H54 (cell line): ENCODE data around the gene OR52K2.
A peak's percentile ranks its signal among the peaks of the same experiment; 100 is the strongest.
"Not testable (repeated sequence)": the region's sequence is repeated elsewhere in the genome, so short reads cannot be mapped to it uniquely, and the experiment has no call there.

Experiments
- DNase-seq: peaks from one replicate; pipeline ENCODE4 v3.0.0; 2011; ENCODE audit warnings: low spot score, mixed read lengths; ENCODE audit not compliant: insufficient read length
- FAIRE-seq: peaks from 3 replicates; lab custom pipeline; 2011; peaks lifted over from hg19 to GRCh38; lab: Jason Lieb, UNC
- POLR2A ChIP-seq: IDR thresholded peaks from 2 replicates; pipeline ENCODE4 v1.6.1; 2011; ENCODE audit warnings: low read depth, mild to moderate bottlenecking, low read length

The OR52K2 gene

DNA sequence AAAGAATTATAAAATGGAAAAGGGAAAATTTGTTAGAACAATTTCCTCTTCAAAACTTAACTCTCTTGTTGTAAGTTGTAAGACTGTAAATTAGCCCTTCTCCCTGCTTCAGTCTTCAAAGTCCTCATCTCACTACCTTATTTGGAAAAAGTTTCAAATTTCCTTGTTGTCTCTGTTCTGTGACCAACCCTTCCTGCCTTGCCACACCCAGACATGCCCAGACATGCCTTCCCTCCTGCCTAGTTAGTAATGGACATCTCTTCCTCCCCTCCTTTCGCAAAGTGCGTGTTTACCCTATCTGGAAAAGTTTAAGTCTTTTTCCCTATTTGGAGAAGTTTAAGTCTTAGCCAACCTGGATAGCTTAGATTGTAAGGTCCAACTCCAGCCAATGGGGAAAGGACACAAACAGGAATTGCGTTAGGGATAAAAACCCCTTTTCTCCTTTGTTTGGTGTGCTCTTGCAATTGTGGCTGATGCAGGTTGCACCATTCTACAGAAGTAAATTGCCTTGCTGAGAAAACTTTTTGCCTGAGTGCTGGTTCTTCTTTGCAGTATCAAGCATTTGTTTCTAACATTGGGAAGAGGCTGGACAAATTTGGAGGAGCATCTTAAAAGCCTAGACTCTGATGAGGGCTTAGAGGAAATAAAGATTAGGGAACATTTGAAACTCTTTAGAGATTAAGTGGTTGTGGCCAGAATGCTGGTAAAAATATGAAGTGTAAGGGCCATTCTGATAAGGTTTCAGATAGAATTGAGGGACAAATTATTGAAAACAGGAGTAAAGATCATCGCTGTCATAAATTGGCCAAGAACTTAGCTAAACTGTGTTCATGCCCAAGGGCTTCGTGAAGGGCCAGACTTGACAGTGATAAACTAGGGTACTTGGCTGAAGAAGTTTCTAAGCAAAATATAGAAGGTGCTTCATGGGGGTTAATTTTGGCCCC lies 15.4 kb downstream of the OR52K2 start:
- peak; percentile 15 for FAIRE-seq
- TF ChIP-seq POLR2A, result no peak
- no peak for DNase-seq

DNA sequence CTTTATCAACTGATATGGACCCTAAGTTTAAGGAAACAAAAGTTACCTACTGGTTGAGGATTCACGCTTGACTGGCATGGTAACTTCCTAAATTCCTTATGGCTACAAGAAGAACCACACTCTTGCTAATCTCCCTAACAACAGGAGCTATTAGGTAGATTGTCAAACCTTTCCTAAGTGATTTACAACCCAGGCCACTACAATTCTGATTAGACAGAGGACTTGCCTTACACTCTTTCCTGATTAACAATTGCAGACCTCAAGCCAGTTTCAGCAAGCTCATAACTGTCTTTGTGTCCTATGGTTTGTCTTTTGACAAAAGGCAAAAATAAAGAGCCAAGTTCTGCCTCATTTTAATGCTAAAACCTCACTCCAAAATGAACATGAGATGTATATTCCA lies 16.3 kb downstream of the OR52K2 start:
- FAIRE-seq (no peak), DNase-seq (no peak)
- no peak for TF ChIP-seq POLR2A

GRCh38 chr11:4466131-4466870 lies 17.2 kb downstream of the OR52K2 start:
- DNase-seq (no peak), FAIRE-seq (no peak)
- TF ChIP-seq POLR2A, result no peak

DNA sequence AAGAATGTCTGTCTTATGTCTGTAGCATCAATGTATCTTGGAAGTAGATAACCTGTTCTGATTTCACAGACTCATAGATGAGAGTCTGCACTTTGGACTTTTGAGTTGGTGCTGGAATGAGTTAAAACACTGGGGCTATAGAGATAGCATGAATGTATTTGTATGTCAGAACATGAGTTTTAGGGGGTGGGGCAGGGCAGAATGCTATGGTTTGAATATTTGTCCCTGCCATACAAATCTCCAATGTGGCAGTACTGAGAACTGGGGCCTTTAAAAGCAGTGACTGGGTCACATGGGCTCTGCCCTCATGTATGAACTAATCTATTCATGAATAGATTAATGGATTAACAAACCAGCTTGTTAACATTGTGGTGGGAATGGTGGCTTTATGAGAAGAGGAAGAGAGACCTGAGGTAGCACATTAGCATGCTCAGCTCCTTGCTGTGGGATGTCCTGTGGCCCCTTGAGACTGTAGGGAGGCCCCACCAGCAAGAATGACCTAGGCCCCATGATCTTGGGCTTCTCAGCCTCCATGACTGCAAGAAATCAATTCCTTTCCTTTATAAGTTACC lies 17.9 kb downstream of the OR52K2 start:
- FAIRE-seq (no peak), DNase-seq (no peak)
- TF ChIP-seq POLR2A, result no peak

DNA sequence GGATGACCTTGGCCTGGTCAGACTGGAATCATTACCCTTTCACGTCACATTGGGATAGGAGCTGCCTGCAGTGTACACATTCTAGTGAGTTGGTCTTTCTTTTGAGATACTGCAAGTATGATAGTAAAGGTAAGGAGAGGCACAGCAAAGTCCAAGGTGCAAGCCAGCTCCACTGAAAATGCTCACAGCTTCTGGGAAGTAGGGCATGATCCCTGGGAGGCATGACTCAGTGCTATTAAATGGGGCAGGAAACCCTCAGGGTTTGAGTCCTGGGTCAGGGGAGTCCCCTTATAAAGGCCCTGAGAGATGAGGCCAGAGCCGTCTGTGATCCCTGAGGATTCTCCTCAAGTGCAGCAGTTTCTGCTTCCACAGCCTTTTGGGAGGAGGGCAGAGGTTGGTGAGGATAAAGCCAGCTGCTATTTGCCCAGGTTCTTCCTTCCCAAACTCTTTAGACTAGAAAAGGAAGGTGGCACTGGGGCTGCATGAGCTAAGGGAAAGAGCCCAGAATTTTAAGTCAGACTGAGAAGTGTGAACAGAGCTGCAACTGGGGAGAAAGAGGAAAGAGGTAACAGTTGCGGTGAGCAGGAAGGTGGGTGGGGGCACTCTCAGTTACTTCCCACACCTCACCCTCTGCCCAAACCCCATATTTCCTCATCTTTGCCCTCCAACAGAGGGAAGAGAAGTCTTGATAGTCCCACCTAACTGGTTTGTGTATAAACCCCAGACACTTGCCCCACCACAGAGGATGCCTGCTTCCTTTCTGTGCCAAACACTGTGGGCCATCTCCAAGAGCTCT lies 18.9 kb downstream of the OR52K2 start:
- no peak for TF ChIP-seq POLR2A
- no peak for FAIRE-seq
- no peak for DNase-seq

GRCh38 chr11:4479644-4480043 lies 30.5 kb downstream of the OR52K2 start:
- TF ChIP-seq POLR2A, result no peak
- FAIRE-seq (no peak), DNase-seq (no peak)

- no peak for TF ChIP-seq POLR2A
- DNase-seq, result no peak
- FAIRE-seq, result no peak
Observed at GRCh38 chr11:4480577-4481239, 31.6 kb downstream of the OR52K2 start.

DNA sequence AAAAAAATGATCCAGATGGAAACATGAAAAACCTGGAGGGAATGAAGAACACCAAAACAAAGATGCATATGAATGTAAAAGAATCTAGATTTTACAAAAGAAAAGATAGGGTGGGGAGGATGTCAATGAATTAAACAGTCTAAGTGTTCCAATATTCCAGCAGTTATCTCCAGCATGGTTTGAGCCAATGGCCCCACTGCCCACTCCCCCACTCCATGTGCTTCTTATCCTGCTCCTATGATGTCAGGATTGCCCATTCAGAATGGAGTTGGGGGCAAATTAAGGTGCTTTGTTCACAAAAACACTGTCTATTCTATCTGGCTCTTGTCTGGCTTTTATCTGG lies 32.1 kb downstream of the OR52K2 start:
- no peak for FAIRE-seq
- TF ChIP-seq POLR2A, result no peak
- no peak for DNase-seq

- FAIRE-seq (no peak), DNase-seq (no peak)
- no peak for TF ChIP-seq POLR2A
Observed at GRCh38 chr11:4482445-4482844, 33.4 kb downstream of the OR52K2 start, which contains the start of gene OR52K1. Gene OR52K1 (plus strand): TSS chr11:4482646. CDS start chr11:4488901, 6,255 bp downstream.

GRCh38 chr11:4484310-4484709 lies 35.2 kb downstream of the OR52K2 start:
- no peak for DNase-seq
- peak; percentile 6 for FAIRE-seq
- no peak for TF ChIP-seq POLR2A

GRCh38 chr11:4491405-4491804 lies 42.3 kb downstream of the OR52K2 start:
- not testable (repeated sequence) for DNase-seq, FAIRE-seq

DNA sequence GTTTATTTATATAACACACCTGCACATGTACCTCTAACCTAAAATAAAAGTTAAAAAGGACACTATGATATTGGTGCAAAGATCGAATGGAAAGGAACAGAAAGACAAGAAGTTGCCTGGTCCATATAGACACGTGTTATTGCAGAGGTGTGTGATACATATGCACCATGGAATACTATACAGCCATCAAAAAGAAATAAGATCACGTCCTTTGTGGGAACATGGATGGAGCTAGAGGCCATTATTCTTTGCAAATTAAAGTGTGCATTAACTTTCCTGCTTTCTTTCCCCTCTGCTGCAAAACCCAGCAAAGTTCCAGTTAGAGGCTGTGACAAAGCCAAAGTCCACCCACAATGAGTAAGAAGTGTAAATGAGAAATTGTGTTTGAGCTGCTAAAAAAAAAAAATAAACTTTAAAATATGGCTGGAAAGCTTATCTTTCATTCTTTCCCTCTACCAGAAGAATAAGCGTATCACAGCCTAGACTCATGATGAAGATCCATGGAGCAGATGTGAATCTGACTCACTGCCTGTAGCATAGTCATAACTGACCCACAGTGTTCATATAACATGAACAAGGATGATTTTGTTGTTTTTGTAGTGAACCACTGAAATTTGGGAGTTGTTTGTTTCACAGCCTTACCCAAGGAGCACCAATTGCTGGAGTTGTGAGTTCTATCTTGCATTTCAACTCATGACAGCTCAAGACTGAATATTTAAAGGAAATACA lies 42.9 kb downstream of the OR52K2 start:
- no peak for FAIRE-seq
- DNase-seq, result no peak
- no peak for TF ChIP-seq POLR2A

DNA sequence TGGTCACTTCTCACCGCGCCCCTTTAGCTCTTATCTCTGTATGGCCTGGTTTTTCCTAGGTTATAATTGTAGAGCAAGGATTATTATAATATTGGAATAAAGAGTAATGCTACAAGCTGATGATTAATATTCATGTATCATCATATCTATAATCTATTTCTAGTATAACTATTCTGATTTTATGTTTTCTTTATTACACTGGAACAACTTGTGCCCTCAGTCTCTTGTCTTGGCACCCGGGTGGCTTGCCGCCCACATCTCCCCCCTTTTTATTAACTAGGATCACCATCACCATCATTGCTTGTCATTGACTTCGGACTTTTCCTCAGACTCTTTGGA lies 44.4 kb downstream of the OR52K2 start:
- TF ChIP-seq POLR2A, result no peak
- DNase-seq (no peak), FAIRE-seq (no peak)
